ENCODE data around the gene CD40.

The CD40 gene

GRCh38 chr20:46169245-46170171 is 51.4 kb downstream of the CD40 start:
- H3K27me3 Mint-ChIP-seq, result peaks cover 45 to 64% of the 10 kb centered on the region in 2 donors
- H3K4me1 Mint-ChIP-seq (ENCODE audit: low read depth in 2 of 2), result no peaks in the 10 kb centered on the region
- H3K27ac Mint-ChIP-seq, result no peak overlapping the region
- ATAC-seq (replicated peaks) (no peak), DNase-seq (no peak)
- H3K36me3 Mint-ChIP-seq (ENCODE audit: insufficient read depth), result peaks cover 4% of the 10 kb centered on the region
- H3K4me3 Mint-ChIP-seq, result no peak overlapping the region
- no peaks in the 10 kb centered on the region for H3K9me3 Mint-ChIP-seq

DNA sequence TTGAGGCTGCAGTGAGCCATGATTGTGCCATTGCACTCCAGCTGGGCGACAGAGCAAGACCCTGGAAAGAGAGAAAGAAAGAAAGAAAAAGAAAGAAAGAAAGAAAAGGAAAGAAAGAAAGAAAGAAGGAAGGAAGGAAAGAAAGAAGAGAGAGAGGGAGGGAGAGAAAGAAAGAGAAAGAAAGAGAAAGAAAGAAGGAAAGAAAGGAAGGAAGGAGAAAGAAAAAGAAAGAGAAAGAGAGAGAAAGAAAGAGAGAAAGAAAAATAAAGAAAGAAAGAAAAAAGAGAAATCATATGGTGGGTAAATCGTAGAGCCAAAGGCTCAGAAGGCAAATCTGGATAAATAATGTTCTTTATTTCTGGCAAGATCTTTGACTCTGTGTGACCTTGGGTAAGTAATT is 53.4 kb downstream of the CD40 start:
- DNase-seq (no peak), ATAC-seq (replicated peaks) (no peak)
- H3K9me3 Mint-ChIP-seq, result no peaks in the 10 kb centered on the region
- no peak overlapping the region for H3K4me3 Mint-ChIP-seq
- peaks cover 0 to 1% of the 10 kb centered on the region in 2 donors for H3K4me1 Mint-ChIP-seq (ENCODE audit: low read depth in 2 of 2)
- H3K27me3 Mint-ChIP-seq, result peaks cover 50 to 66% of the 10 kb centered on the region in 2 donors
- H3K27ac Mint-ChIP-seq, result no peak overlapping the region
- H3K36me3 Mint-ChIP-seq (ENCODE audit: insufficient read depth), result peaks cover 4% of the 10 kb centered on the region

DNA sequence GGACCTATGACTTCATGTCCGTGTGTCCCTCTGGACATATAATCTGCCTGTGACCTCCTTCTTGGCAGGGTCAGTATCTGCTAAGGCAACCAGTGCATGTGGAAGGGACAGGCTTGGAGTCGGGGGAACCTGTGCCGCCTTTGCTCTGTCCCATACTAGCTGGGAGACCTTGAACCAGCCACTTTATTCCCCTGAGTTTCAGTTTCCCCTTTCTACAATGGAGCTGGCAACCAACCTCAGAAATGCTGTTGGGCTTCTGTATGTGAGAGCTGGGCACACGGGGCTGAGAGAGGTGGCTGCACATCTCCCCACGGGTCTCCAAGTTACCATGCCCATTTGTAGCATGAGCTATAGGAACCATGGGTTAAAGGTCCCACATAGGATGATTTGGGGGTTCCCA is 53.8 kb downstream of the CD40 start:
- peaks cover 0 to 2% of the 10 kb centered on the region in 2 donors for H3K4me1 Mint-ChIP-seq (ENCODE audit: low read depth in 2 of 2)
- no peak overlapping the region for H3K4me3 Mint-ChIP-seq
- no peaks in the 10 kb centered on the region for H3K9me3 Mint-ChIP-seq
- ATAC-seq (replicated peaks), result no peak
- no peak for DNase-seq
- peaks cover 50 to 66% of the 10 kb centered on the region in 2 donors for H3K27me3 Mint-ChIP-seq
- peaks cover 4% of the 10 kb centered on the region for H3K36me3 Mint-ChIP-seq (ENCODE audit: insufficient read depth)
- H3K27ac Mint-ChIP-seq, result no peak overlapping the region

DNA sequence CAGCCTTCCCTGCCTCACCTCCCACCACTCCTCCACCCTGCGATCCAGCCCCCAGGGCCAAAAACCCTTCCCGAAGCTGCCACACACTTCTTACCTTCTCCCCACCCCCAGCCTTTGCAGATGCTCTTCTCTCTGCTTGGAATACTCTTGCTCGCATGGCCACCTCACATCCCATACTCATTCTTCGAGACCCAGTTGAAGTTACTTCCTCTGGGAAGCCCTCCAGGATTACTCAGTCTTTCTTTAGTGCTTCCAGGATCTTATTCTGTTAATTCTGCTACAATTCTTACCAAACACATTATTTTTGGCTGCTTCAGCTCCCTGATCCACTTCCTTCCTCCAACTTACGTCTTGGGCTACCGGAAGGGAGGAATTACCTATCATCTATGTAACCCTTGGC is 54.3 kb downstream of the CD40 start:
- Mint-ChIP-seq H3K4me3 (no peak overlapping the region), H3K27ac (no peak overlapping the region), H3K9me3 (no peaks in the 10 kb centered on the region), H3K27me3 (peaks cover 49 to 67% of the 10 kb centered on the region in 2 donors), H3K4me1 (ENCODE audit: low read depth in 2 of 2) (peaks cover 0 to 2% of the 10 kb centered on the region in 2 donors), H3K36me3 (ENCODE audit: insufficient read depth) (peaks cover 4% of the 10 kb centered on the region)
- no peak for ATAC-seq (replicated peaks)
- DNase-seq, result no peak

- H3K4me3 Mint-ChIP-seq, result no peak overlapping the region
- no peak for DNase-seq
- H3K27ac Mint-ChIP-seq, result no peak overlapping the region
- ATAC-seq (replicated peaks), result no peak
- H3K36me3 Mint-ChIP-seq (ENCODE audit: insufficient read depth), result peaks cover 4% of the 10 kb centered on the region
- H3K9me3 Mint-ChIP-seq, result no peaks in the 10 kb centered on the region
- peaks cover 0 to 2% of the 10 kb centered on the region in 2 donors for H3K4me1 Mint-ChIP-seq (ENCODE audit: low read depth in 2 of 2)
- H3K27me3 Mint-ChIP-seq, result peaks cover 55 to 70% of the 10 kb centered on the region in 2 donors
These were observed 54.9 kb downstream of the CD40 start for GRCh38 chr20:46172961-46173536.

GRCh38 chr20:46173652-46174468 is 55.7 kb downstream of the CD40 start:
- Mint-ChIP-seq H3K27me3 (peaks cover 63 to 70% of the 10 kb centered on the region in 2 donors), H3K36me3 (ENCODE audit: insufficient read depth) (no peaks in the 10 kb centered on the region), H3K4me1 (ENCODE audit: low read depth in 2 of 2) (peaks cover 0 to 2% of the 10 kb centered on the region in 2 donors), H3K9me3 (no peaks in the 10 kb centered on the region), H3K4me3 (no peak overlapping the region), H3K27ac (no peak overlapping the region)
- DNase-seq, result no peak
- ATAC-seq (replicated peaks), result no peak

GRCh38 chr20:46174469-46175126 is 56.5 kb downstream of the CD40 start:
- H3K4me1 Mint-ChIP-seq (ENCODE audit: low read depth in 2 of 2), result peaks cover 0 to 2% of the 10 kb centered on the region in 2 donors
- H3K4me3 Mint-ChIP-seq, result no peak overlapping the region
- no peak overlapping the region for H3K27ac Mint-ChIP-seq

GRCh38 chr20:46175127-46175494 is 57.0 kb downstream of the CD40 start:
- ATAC-seq (replicated peaks) (no peak), DNase-seq (no peak)
- no peaks in the 10 kb centered on the region for H3K36me3 Mint-ChIP-seq (ENCODE audit: insufficient read depth)
- H3K4me1 Mint-ChIP-seq (ENCODE audit: low read depth in 2 of 2), result peaks cover 0 to 2% of the 10 kb centered on the region in 2 donors
- no peak overlapping the region for H3K4me3 Mint-ChIP-seq
- H3K27me3 Mint-ChIP-seq, result peaks cover 76 to 77% of the 10 kb centered on the region in 2 donors
- no peaks in the 10 kb centered on the region for H3K9me3 Mint-ChIP-seq
- no peak overlapping the region for H3K27ac Mint-ChIP-seq

More at GRCh38 chr20:46174469-46175126, 56.5 kb downstream of the CD40 start:
- DNase-seq, result peak; percentile 55 to 59 (median 57)
- Mint-ChIP-seq H3K27me3 (peaks cover 71 to 72% of the 10 kb centered on the region in 2 donors), H3K36me3 (ENCODE audit: insufficient read depth) (no peaks in the 10 kb centered on the region), H3K9me3 (no peaks in the 10 kb centered on the region)
- peak; percentile 97 for ATAC-seq (replicated peaks)

- ATAC-seq (replicated peaks) (no peak), DNase-seq (no peak)
- Mint-ChIP-seq H3K4me1 (ENCODE audit: low read depth in 2 of 2) (peaks cover 0 to 2% of the 10 kb centered on the region in 2 donors), H3K9me3 (no peaks in the 10 kb centered on the region), H3K27me3 (peaks cover 81 to 92% of the 10 kb centered on the region in 2 donors), H3K4me3 (no peak overlapping the region), H3K36me3 (ENCODE audit: insufficient read depth) (no peaks in the 10 kb centered on the region), H3K27ac (no peak overlapping the region)
These were observed 58.7 kb downstream of the CD40 start for GRCh38 chr20:46176739-46177378.

DNA sequence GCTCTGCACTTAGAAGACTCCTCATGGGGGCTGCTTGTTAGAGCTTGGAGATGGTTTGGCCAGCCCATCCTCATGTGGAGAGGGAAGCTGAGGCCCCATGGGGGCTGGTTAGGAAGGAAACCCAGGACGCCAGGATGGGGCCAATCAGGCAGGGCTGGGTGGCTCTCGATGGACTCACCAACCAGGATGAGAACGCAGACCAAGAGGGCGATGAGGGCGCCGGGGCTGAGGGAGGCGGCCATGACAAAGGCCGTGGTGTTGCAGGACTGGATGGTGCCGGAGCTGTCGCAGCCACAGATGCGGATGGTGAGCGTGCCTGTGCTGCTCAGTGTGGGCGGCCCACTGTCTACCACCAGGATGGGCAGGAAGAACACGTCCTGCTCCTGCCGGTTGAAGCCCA is 59.7 kb downstream of the CD40 start:
- H3K9me3 Mint-ChIP-seq, result no peaks in the 10 kb centered on the region
- DNase-seq (no peak), ATAC-seq (replicated peaks) (no peak)
- peaks cover 0 to 2% of the 10 kb centered on the region in 2 donors for H3K4me1 Mint-ChIP-seq (ENCODE audit: low read depth in 2 of 2)
- H3K27me3 Mint-ChIP-seq, result peaks cover 83 to 93% of the 10 kb centered on the region in 2 donors
- H3K27ac Mint-ChIP-seq, result no peak overlapping the region
- no peaks in the 10 kb centered on the region for H3K36me3 Mint-ChIP-seq (ENCODE audit: insufficient read depth)
- H3K4me3 Mint-ChIP-seq, result no peak overlapping the region

- Mint-ChIP-seq H3K27ac (no peak overlapping the region), H3K36me3 (ENCODE audit: insufficient read depth) (no peaks in the 10 kb centered on the region), H3K4me3 (no peak overlapping the region), H3K27me3 (peaks cover 72 to 85% of the 10 kb centered on the region in 2 donors), H3K9me3 (no peaks in the 10 kb centered on the region), H3K4me1 (ENCODE audit: low read depth in 2 of 2) (peaks cover 0 to 2% of the 10 kb centered on the region in 2 donors)
- DNase-seq (no peak), ATAC-seq (replicated peaks) (no peak)
These were observed 60.8 kb downstream of the CD40 start for GRCh38 chr20:46178891-46179290.
